ENCODE data around the gene STAT5B. TPM values are rescaled to one million over a fixed set of nuclear protein-coding genes. Genes with fewer than 3 reads are reported as not detected.
A peak's percentile ranks its signal among the peaks of the same experiment; 100 is the strongest.

STAT5B gene
- total RNA-seq, 1 experiment from 2014 or later: 7.1 TPM

DNA sequence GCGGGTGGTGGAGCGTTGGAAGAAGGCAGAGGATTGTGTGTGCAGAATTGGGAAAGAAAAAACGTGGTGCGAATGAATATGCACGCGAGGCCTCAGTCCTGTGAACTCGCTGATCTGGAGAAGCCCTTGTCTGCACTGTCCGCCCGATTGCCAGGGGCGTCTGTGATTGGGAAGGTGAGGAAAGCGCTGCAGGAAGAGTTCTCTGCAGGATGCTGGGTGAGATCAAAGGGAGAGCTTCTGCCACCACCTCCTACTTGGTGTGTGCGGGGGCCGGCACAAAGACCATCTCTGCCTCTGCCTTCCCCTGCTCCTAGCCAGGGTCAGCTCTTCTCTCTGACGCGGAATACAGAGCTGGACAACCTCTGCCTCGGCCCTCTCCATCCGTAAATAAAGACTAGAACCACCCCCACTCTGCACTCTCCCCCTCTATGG lies 120.6 kb downstream of the STAT5B start:
- ATAC-seq (no peak), DNase-seq (ENCODE audit: low read depth, low spot score) (no peak)
- no peak for TF ChIP-seq YY1 (IDR thresholded peaks at IDR 0.05; ENCODE audit: extremely low read depth, insufficient replicate concordance, low read depth, low read length)
- TF ChIP-seq TCF7L2 (IDR thresholded peaks at IDR 0.05; ENCODE audit: borderline replicate concordance, extremely low read depth, insufficient read depth, insufficient read length): peak; percentile 62
- TF ChIP-seq CBX3 (IDR thresholded peaks at IDR 0.05; ENCODE audit: low read depth): no peak
- Histone ChIP-seq H3K9me3 (ENCODE audit: control insufficient read depth in 1 of 2, insufficient read depth in 1 of 2, low read depth in 1 of 2, low read length in 2 of 2) (no peaks in the 10 kb centered on the region), H4K20me1 (ENCODE audit: insufficient read depth) (no peaks in the 10 kb centered on the region), H3K4me3 (replicated peaks in 1 of 2; ENCODE audit: low read depth in 1 of 2, low read length in 2 of 2) (peak overlapping the region; percentile 93 to 98), H3K4me2 (ENCODE audit: low read length) (peak overlapping the region; percentile 89), H3K27me3 (ENCODE audit: insufficient read depth, low read length) (no peaks in the 10 kb centered on the region), H3K79me2 (ENCODE audit: insufficient read depth, low read length) (peaks cover 42% of the 10 kb centered on the region), H3K27ac (ENCODE audit: low read depth, low read length) (peak overlapping the region; percentile 50; the same call in 1 of the 2 replicates), H3K36me3 (ENCODE audit: control insufficient read depth in 1 of 2, insufficient read depth in 2 of 2, low read length in 2 of 2) (no peaks in the 10 kb centered on the region; a peak in 1 of 4 replicates), H2AFZ (ENCODE audit: low read depth, low read length, poor library complexity, severe bottlenecking) (no peak overlapping the region), H3K9ac (ENCODE audit: low read length) (peak overlapping the region; percentile 55), H3K4me1 (ENCODE audit: control insufficient read depth in 1 of 2, insufficient read depth in 2 of 2, low read length in 2 of 2) (peaks cover 6 to 14% of the 10 kb centered on the region in 2 experiments; a peak in 3 of 4 replicates), H3K9me2 (ENCODE audit: insufficient read depth) (no peaks in the 10 kb centered on the region)
- ChIA-PET CTCF (no interaction called here), POLR2A (no interaction called here), RAD21 (ENCODE audit: low non-redundant PET in 1 of 2, low total read pairs in 2 of 2, uncharacterized antibody in 2 of 2, unreplicated experiment in 2 of 2) (no interaction called here)
- no TSS peak for BruUV-seq (replicated peaks)
- intact Hi-C loops (cut with micrococcal nuclease): no loop called here

DNA sequence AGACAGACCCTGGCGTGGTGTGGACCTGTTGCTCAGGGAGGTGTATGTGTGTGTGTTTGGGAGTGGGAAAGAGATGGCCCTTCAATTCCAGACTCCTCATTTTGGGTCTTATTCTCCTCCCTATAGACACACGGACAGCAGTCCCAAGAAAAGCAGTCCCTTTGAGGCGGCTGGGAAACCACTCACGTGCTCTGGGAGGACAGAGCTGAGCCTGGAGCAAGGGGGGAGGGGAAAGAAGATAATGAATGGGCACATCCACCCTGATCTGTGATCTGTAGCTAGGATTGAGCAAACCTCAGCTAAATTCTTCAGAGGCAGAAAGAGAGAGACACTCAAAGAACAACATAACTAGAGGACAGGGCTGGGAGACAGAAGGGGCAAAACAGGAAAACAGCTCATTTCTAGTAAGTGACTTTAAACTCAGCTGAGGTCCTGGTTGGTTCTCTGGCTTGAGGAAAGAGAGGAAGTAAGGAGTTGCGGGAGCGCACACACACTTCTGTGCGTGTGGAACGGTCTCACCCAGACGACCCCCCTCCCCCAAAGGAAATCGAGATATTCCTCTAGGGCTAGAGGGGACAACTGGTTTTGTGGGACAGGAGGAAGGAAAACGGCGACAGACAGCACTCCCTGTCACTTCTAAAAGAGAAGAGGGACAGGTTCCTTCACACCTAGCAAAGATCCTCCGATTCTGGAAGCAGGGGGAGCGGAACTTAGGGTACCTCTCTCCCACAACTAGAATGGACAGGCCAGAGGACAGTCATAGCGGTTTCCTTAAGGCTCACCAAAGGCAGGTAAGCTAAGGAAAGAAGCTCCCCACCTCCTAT lies 122.1 kb downstream of the STAT5B start:
- DNase-seq (ENCODE audit: low read depth, low spot score) (no peak), ATAC-seq (peak; percentile 7)
- H3K9me2 ChIP-seq (ENCODE audit: insufficient read depth): no peaks in the 10 kb centered on the region
- CTCF ChIA-PET: interaction anchor here (1.0 kb wide), 1 partner anchor 373 kb away, joined by 3 read pairs; no protein-coding TSS in a partner anchor
- RAD21 ChIA-PET (ENCODE audit: low non-redundant PET in 1 of 2, low total read pairs in 2 of 2, uncharacterized antibody in 2 of 2, unreplicated experiment in 2 of 2): no interaction called here
- no peak overlapping the region for H2AFZ ChIP-seq (ENCODE audit: low read depth, low read length, poor library complexity, severe bottlenecking)
- POLR2A ChIA-PET: no interaction called here
- TSS peak; percentile 53 for BruUV-seq (replicated peaks)
- H3K4me3 ChIP-seq (replicated peaks in 1 of 2; ENCODE audit: low read depth in 1 of 2, low read length in 2 of 2): peak overlapping the region; percentile 93 to 98
- peak overlapping the region; percentile 48 for H3K27ac ChIP-seq (ENCODE audit: low read depth, low read length)
- peaks cover 6 to 14% of the 10 kb centered on the region in 2 experiments; a peak in 3 of 4 replicates for H3K4me1 ChIP-seq (ENCODE audit: control insufficient read depth in 1 of 2, insufficient read depth in 2 of 2, low read length in 2 of 2)
- H3K9ac ChIP-seq (ENCODE audit: low read length): peak overlapping the region; percentile 86
- H4K20me1 ChIP-seq (ENCODE audit: insufficient read depth): no peaks in the 10 kb centered on the region
- no peaks in the 10 kb centered on the region for H3K27me3 ChIP-seq (ENCODE audit: insufficient read depth, low read length)
- no peaks in the 10 kb centered on the region for H3K9me3 ChIP-seq (ENCODE audit: control insufficient read depth in 1 of 2, insufficient read depth in 1 of 2, low read depth in 1 of 2, low read length in 2 of 2)
- H3K36me3 ChIP-seq (ENCODE audit: control insufficient read depth in 1 of 2, insufficient read depth in 2 of 2, low read length in 2 of 2): peaks cover 0 to under 1% of the 10 kb centered on the region in 2 experiments; a peak in 1 of 4 replicates
- intact Hi-C loops (cut with micrococcal nuclease): no loop called here
- peak overlapping the region; percentile 89 for H3K4me2 ChIP-seq (ENCODE audit: low read length)
- peaks cover 55% of the 10 kb centered on the region for H3K79me2 ChIP-seq (ENCODE audit: insufficient read depth, low read length)
- TF ChIP-seq, protein P1, sequence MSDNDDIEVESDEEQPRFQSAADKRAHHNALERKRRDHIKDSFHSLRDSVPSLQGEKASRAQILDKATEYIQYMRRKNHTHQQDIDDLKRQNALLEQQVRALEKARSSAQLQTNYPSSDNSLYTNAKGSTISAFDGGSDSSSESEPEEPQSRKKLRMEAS (IDR thresholded peaks at IDR 0.05): no peak
- TF ChIP-seq TCF7L2 (IDR thresholded peaks at IDR 0.05; ENCODE audit: borderline replicate concordance, extremely low read depth, insufficient read depth, insufficient read length): no peak
- TF ChIP-seq EZH2phosphoT487 (IDR thresholded peaks at IDR 0.05; ENCODE audit: borderline replicate concordance): no peak
- no peak for TF ChIP-seq CTCF (IDR thresholded peaks at IDR 0.05 in 2 of 3, conservative IDR thresholded peaks at IDR 0.05 in 1 of 3; ENCODE audit: borderline replicate concordance in 1 of 3, insufficient read depth in 1 of 3, low read depth in 2 of 3, low read length in 2 of 3)
- TF ChIP-seq, protein P2, sequence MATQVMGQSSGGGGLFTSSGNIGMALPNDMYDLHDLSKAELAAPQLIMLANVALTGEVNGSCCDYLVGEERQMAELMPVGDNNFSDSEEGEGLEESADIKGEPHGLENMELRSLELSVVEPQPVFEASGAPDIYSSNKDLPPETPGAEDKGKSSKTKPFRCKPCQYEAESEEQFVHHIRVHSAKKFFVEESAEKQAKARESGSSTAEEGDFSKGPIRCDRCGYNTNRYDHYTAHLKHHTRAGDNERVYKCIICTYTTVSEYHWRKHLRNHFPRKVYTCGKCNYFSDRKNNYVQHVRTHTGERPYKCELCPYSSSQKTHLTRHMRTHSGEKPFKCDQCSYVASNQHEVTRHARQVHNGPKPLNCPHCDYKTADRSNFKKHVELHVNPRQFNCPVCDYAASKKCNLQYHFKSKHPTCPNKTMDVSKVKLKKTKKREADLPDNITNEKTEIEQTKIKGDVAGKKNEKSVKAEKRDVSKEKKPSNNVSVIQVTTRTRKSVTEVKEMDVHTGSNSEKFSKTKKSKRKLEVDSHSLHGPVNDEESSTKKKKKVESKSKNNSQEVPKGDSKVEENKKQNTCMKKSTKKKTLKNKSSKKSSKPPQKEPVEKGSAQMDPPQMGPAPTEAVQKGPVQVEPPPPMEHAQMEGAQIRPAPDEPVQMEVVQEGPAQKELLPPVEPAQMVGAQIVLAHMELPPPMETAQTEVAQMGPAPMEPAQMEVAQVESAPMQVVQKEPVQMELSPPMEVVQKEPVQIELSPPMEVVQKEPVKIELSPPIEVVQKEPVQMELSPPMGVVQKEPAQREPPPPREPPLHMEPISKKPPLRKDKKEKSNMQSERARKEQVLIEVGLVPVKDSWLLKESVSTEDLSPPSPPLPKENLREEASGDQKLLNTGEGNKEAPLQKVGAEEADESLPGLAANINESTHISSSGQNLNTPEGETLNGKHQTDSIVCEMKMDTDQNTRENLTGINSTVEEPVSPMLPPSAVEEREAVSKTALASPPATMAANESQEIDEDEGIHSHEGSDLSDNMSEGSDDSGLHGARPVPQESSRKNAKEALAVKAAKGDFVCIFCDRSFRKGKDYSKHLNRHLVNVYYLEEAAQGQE (IDR thresholded peaks at IDR 0.05; ENCODE audit: low read depth): no peak
- TF ChIP-seq YY1 (IDR thresholded peaks at IDR 0.05; ENCODE audit: extremely low read depth, insufficient replicate concordance, low read depth, low read length): no peak
- no peak for TF ChIP-seq ZNF274 (IDR thresholded peaks at IDR 0.05; ENCODE audit: low read depth, low read length)

Measured in HCT116 (cell line).